ENCODE results near the gene SLC17A9. TPM values are rescaled to one million over a fixed set of nuclear protein-coding genes. Genes with fewer than 3 reads are reported as not detected.

The SLC17A9 gene
- total and polyA plus RNA-seq, 2 experiments from 2014 or later, result 32.0 to 39.3 TPM

DNA sequence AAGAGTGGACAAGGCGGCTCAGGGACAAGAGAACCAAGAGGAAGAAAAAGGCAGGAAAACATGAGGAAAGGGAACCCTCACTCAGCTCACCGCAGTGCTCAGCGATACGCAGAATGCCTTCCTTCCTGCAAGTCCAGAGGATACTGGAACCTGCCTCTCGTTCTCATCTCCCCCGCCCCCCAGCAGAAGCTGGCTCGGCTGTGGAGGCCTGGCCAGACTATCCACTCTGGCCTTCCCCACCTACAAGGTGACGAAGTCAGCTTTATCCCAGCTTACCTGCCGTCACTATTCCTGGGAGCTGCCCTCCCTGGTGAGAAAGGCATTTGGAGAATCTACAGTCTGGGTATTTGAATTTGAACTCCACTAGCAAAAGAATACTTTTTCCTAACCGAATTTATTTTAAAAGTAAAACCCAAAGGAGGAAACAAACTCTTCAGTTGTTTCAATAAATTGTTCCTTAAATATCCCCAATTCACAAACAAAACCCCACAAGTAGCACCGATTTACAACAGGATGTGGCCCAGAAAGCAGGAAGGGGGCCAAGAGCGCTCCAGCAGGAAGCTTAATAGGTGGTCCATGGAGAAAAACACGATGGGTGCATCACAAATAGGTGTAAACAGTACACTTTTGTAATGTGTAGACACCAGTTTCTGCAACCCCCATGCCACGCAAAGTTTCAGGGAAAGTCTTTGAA is 24.1 kb upstream of the SLC17A9 start:
- H4K20me1 ChIP-seq (replicated peaks; ENCODE audit: insufficient read depth), result peaks cover 28% of the 10 kb centered on the region
- DNase-seq (ENCODE audit: low spot score) (peak; percentile 86), ATAC-seq (peak; percentile 46)
- TF ChIP-seq, protein P1, sequence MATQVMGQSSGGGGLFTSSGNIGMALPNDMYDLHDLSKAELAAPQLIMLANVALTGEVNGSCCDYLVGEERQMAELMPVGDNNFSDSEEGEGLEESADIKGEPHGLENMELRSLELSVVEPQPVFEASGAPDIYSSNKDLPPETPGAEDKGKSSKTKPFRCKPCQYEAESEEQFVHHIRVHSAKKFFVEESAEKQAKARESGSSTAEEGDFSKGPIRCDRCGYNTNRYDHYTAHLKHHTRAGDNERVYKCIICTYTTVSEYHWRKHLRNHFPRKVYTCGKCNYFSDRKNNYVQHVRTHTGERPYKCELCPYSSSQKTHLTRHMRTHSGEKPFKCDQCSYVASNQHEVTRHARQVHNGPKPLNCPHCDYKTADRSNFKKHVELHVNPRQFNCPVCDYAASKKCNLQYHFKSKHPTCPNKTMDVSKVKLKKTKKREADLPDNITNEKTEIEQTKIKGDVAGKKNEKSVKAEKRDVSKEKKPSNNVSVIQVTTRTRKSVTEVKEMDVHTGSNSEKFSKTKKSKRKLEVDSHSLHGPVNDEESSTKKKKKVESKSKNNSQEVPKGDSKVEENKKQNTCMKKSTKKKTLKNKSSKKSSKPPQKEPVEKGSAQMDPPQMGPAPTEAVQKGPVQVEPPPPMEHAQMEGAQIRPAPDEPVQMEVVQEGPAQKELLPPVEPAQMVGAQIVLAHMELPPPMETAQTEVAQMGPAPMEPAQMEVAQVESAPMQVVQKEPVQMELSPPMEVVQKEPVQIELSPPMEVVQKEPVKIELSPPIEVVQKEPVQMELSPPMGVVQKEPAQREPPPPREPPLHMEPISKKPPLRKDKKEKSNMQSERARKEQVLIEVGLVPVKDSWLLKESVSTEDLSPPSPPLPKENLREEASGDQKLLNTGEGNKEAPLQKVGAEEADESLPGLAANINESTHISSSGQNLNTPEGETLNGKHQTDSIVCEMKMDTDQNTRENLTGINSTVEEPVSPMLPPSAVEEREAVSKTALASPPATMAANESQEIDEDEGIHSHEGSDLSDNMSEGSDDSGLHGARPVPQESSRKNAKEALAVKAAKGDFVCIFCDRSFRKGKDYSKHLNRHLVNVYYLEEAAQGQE (IDR thresholded peaks at IDR 0.05; ENCODE audit: unreplicated experiment), result no peak
- no peak for TF ChIP-seq EZH2 (IDR thresholded peaks at IDR 0.05; ENCODE audit: low read depth, unreplicated experiment)
- TF ChIP-seq NANOG (IDR thresholded peaks at IDR 0.05; ENCODE audit: borderline replicate concordance), result peak; percentile 100
- TF ChIP-seq JUNB (IDR thresholded peaks at IDR 0.05; ENCODE audit: unreplicated experiment), result no peak
- TF ChIP-seq, protein P2, sequence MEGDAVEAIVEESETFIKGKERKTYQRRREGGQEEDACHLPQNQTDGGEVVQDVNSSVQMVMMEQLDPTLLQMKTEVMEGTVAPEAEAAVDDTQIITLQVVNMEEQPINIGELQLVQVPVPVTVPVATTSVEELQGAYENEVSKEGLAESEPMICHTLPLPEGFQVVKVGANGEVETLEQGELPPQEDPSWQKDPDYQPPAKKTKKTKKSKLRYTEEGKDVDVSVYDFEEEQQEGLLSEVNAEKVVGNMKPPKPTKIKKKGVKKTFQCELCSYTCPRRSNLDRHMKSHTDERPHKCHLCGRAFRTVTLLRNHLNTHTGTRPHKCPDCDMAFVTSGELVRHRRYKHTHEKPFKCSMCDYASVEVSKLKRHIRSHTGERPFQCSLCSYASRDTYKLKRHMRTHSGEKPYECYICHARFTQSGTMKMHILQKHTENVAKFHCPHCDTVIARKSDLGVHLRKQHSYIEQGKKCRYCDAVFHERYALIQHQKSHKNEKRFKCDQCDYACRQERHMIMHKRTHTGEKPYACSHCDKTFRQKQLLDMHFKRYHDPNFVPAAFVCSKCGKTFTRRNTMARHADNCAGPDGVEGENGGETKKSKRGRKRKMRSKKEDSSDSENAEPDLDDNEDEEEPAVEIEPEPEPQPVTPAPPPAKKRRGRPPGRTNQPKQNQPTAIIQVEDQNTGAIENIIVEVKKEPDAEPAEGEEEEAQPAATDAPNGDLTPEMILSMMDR (conservative IDR thresholded peaks at IDR 0.05; ENCODE audit: low read depth in 2 of 2), result no peak
- TF ChIP-seq POLR2AphosphoS5 (IDR thresholded peaks at IDR 0.05; ENCODE audit: low read depth), result peak; percentile 78
- peak; percentile 72 for TF ChIP-seq CREB1 (CRISPR knock-in tag; IDR thresholded peaks at IDR 0.05; ENCODE audit: low read depth)
- TF ChIP-seq, protein P3, sequence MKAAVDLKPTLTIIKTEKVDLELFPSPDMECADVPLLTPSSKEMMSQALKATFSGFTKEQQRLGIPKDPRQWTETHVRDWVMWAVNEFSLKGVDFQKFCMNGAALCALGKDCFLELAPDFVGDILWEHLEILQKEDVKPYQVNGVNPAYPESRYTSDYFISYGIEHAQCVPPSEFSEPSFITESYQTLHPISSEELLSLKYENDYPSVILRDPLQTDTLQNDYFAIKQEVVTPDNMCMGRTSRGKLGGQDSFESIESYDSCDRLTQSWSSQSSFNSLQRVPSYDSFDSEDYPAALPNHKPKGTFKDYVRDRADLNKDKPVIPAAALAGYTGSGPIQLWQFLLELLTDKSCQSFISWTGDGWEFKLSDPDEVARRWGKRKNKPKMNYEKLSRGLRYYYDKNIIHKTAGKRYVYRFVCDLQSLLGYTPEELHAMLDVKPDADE (IDR thresholded peaks at IDR 0.05), result peak; percentile 86
- no peak for TF ChIP-seq ZNF331 (CRISPR knock-in tag; IDR thresholded peaks at IDR 0.05; ENCODE audit: low read depth)
- TF ChIP-seq STAT1 (IDR thresholded peaks at IDR 0.05; ENCODE audit: unreplicated experiment), result no peak
- H3K27ac ChIP-seq (ENCODE audit: low read depth), result peak overlapping the region; percentile 94
- no peaks in the 10 kb centered on the region for H3K9me2 ChIP-seq (ENCODE audit: insufficient read depth)
- H3K4me3 ChIP-seq, result peak overlapping the region; percentile 95
- H3K4me2 ChIP-seq, result peak overlapping the region; percentile 90
- H3K4me1 Mint-ChIP-seq, result peaks cover 40% of the 10 kb centered on the region
- no peak overlapping the region for H2AFZ ChIP-seq
- peaks cover 15% of the 10 kb centered on the region; the same call in 2 of the 3 replicates for H3K36me3 Mint-ChIP-seq (ENCODE audit: low read depth)
- peaks cover 8% of the 10 kb centered on the region for H3K36me3 ChIP-seq (ENCODE audit: insufficient read depth)
- peak overlapping the region; percentile 92 for H3K27ac Mint-ChIP-seq
- peak overlapping the region; percentile 76 for H3K4me3 Mint-ChIP-seq
- peaks cover 62% of the 10 kb centered on the region for H3K4me1 ChIP-seq (ENCODE audit: insufficient read depth)
- H3F3A ChIP-seq (replicated peaks; ENCODE audit: low read depth), result peaks cover 48% of the 10 kb centered on the region
- H3K27me3 Mint-ChIP-seq (ENCODE audit: insufficient read depth, low read depth, poor library complexity), result peaks cover 23% of the 10 kb centered on the region
- no peaks in the 10 kb centered on the region for H3K27me3 ChIP-seq (ENCODE audit: insufficient read depth)
- H3K79me2 ChIP-seq (replicated peaks; ENCODE audit: insufficient read depth), result peaks cover 84% of the 10 kb centered on the region
- no peaks in the 10 kb centered on the region; the same call in 2 of the 3 replicates for H3K9me3 Mint-ChIP-seq
